ENCODE measurements around the gene MLLT1. TPM values are rescaled to one million over a fixed set of nuclear protein-coding genes. Genes with fewer than 3 reads are reported as not detected.

Gene MLLT1
- total RNA-seq, 1 experiment from 2014 or later: 54.9 TPM

DNA sequence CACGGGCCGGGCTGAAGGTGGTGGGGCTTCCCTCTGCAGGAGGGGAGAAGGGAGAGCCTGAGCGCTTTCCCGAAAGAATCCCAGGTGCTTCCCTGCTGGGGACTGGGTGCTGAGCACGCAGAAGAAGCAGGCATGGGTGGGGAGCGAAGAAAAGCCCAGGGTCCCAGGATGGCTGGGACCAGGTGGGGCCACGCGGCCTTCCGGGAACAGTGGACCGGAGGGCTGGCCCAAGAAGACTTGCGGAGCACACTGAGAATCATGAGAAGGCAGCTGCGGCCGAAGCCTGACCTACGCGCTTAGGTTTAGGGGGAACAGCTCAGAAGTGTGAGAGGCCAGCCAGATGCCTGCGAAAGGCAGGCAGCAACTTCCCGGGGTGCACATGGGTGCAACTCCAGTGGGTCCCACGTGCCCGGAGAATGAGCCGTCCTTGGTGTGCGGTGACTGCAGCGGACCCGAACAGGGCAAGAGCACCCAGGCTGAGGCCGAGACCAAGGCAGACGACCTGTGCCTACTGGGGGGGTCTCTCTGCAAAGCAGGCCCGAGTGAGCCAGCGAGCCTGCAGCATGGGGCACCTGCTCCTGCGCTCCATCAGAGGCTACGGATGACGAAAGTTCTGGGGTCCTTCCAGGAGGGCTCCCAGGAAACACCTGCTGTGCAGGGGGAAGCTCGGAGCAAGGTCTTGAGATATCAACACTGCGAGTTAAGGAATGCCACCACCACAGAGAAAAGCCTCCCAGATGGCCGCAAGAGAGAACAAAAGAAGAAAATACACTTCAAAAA is 52.4 kb downstream of the MLLT1 start:
- Histone ChIP-seq H3K79me2 (ENCODE audit: insufficient read depth, low read length) (no peaks in the 10 kb centered on the region; the same call in 1 of the 2 replicates), H3K56ac (ENCODE audit: insufficient read length, low read depth, low read length) (no peak overlapping the region), H2AK5ac (ENCODE audit: insufficient read length, low read length) (no peak overlapping the region), H2BK120ac (ENCODE audit: low read depth, low read length, poor library complexity, severe bottlenecking) (no peak overlapping the region), H2BK5ac (ENCODE audit: insufficient read length, low read length) (no peak overlapping the region), H2BK15ac (ENCODE audit: low read depth, low read length) (no peak overlapping the region), H3T11ph (ENCODE audit: low read length) (no peak overlapping the region), H3K4me2 (ENCODE audit: insufficient read depth, insufficient read length, low read length) (no peak overlapping the region), H3K27me3 (ENCODE audit: insufficient read depth, low read length) (no peaks in the 10 kb centered on the region), H2BK12ac (ENCODE audit: insufficient read length, low read depth, low read length) (no peak overlapping the region), H3K4ac (ENCODE audit: low read depth, low read length) (no peak overlapping the region), H3K27ac (ENCODE audit: insufficient read length, low read depth, low read length) (no peak overlapping the region), H3K14ac (ENCODE audit: insufficient read depth, low read length) (no peak overlapping the region), H3K9me3 (ENCODE audit: control insufficient read depth, low read depth, low read length) (no peaks in the 10 kb centered on the region), H3K23me2 (ENCODE audit: insufficient read length, low read depth, low read length, poor library complexity, severe bottlenecking) (no peaks in the 10 kb centered on the region), H3K18ac (ENCODE audit: insufficient read length, low read depth, low read length) (no peak overlapping the region), H3K23ac (ENCODE audit: insufficient read length, low read depth, low read length) (no peak overlapping the region), H2BK20ac (ENCODE audit: low read depth, low read length, poor library complexity, severe bottlenecking) (no peak overlapping the region), H3K4me1 (ENCODE audit: insufficient read depth, low read length) (no peaks in the 10 kb centered on the region), H3K9ac (ENCODE audit: extremely low read depth, insufficient read length, low read length) (no peak overlapping the region), H2AFZ (ENCODE audit: low read length) (no peak overlapping the region), H4K8ac (replicated peaks; ENCODE audit: insufficient read length, low read depth, low read length) (no peak overlapping the region), H4K20me1 (ENCODE audit: control insufficient read depth, insufficient read depth, insufficient read length) (no peaks in the 10 kb centered on the region), H3K79me1 (ENCODE audit: insufficient read depth, low read depth, low read length, poor library complexity, severe bottlenecking) (no peaks in the 10 kb centered on the region), H4K5ac (ENCODE audit: insufficient read length, low read depth, low read length) (no peak overlapping the region), H4K91ac (ENCODE audit: insufficient read length, low read depth, low read length) (no peak overlapping the region)
- Mint-ChIP-seq H3K36me3 (ENCODE audit: insufficient read depth in 1 of 3, low read depth in 3 of 3) (peaks cover 20 to 36% (median 29%) of the 10 kb centered on the region in 3 experiments; a peak in 6 of 7 replicates), H3K27me3 (ENCODE audit: low read depth) (no peaks in the 10 kb centered on the region; the same call in 1 of the 2 replicates), H3K27ac (peak overlapping the region in 2 of 3 experiments; percentile 66; a peak in 3 of 7 replicates), H3K4me3 (no peak overlapping the region), H3K4me1 (peaks cover 9 to 13% of the 10 kb centered on the region in 2 experiments), H3K9me3 (no peaks in the 10 kb centered on the region; a peak in 1 of 5 replicates)
- TF ChIP-seq, protein P1, sequence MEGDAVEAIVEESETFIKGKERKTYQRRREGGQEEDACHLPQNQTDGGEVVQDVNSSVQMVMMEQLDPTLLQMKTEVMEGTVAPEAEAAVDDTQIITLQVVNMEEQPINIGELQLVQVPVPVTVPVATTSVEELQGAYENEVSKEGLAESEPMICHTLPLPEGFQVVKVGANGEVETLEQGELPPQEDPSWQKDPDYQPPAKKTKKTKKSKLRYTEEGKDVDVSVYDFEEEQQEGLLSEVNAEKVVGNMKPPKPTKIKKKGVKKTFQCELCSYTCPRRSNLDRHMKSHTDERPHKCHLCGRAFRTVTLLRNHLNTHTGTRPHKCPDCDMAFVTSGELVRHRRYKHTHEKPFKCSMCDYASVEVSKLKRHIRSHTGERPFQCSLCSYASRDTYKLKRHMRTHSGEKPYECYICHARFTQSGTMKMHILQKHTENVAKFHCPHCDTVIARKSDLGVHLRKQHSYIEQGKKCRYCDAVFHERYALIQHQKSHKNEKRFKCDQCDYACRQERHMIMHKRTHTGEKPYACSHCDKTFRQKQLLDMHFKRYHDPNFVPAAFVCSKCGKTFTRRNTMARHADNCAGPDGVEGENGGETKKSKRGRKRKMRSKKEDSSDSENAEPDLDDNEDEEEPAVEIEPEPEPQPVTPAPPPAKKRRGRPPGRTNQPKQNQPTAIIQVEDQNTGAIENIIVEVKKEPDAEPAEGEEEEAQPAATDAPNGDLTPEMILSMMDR (conservative IDR thresholded peaks at IDR 0.05): no peak
- no CpG with 5 or more reads among the region's 33 CpGs for WGBS (ENCODE audit: extremely low coverage, insufficient read length, low lambda C conversion rate)
- no peak for DNase-seq
